Placental pericyte (primary cell): ENCODE data around the gene TPH2. TPM values are rescaled to one million over a fixed set of nuclear protein-coding genes. Genes with fewer than 3 reads are reported as not detected.

Source experiments
- total RNA-seq: library from RNA; depleted of rRNA; stranded (reverse); fragments of >200 nt; gene quantifications from 2 replicates; pipeline ENCODE4 v1.2.3, GENCODE V29; 2012

The TPH2 gene
- total RNA-seq: not detected in 2 replicates

DNA sequence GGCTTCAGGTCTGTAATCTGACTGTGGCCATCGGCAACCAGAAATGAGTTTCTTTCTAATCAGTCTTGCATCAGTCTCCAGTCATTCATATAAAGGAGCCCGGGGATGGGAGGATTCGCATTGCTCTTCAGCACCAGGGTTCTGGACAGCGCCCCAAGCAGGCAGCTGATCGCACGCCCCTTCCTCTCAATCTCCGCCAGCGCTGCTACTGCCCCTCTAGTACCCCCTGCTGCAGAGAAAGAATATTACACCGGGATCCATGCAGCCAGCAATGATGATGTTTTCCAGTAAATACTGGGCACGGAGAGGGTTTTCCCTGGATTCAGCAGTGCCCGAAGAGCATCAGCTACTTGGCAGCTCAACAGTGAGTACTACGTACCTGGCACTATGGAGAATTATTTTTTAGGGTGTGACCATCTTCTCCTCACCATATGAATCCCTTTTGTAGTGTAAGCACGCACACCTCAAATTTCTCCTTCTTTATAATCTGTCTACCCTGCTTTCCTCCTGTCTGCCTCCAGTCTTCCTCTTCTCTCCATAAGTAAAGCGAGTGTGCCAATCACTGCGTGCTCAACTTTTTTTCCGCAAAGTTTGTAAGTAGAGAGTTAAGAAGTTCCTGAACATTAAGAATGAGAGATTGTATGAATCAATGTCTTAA is at the start of gene TPH2:
TSS of gene TPH2 (plus strand) at position 118 of the 658 bp plus-strand sequence. CDS start at position 260, 142 bp downstream.

Other genes starting within 250 kb of the TPH2 start
- 22.5 and 23.0 TPM in 2 replicates for gene RAB21, start 184.0 kb upstream of the TPH2 start, total RNA-seq
- gene TBC1D15, start 99.1 kb upstream of the TPH2 start, total RNA-seq: 15.2 and 34.6 TPM in 2 replicates